OCI-LY7 (cell line): ENCODE results near the gene CA11.

Source experiments
- CTCF ChIP-seq: fragments of 200-600 bp; sonication (generic); conservative IDR thresholded peaks from 2 replicates; pipeline ENCODE4 v1.5.1; 2014; ENCODE audit warnings: mild to moderate bottlenecking, antibody characterized with exemption, low read length, moderate library complexity, mixed read lengths
- EZH2phosphoT487 ChIP-seq: fragments of 200-600 bp; sonication (generic); IDR thresholded peaks from 2 replicates; pipeline ENCODE4 v1.6.1; 2018; ENCODE audit warnings: low read depth, borderline replicate concordance, mild to moderate bottlenecking, mixed run types, antibody characterized with exemption, low read length, moderate library complexity, mixed read lengths

DNA sequence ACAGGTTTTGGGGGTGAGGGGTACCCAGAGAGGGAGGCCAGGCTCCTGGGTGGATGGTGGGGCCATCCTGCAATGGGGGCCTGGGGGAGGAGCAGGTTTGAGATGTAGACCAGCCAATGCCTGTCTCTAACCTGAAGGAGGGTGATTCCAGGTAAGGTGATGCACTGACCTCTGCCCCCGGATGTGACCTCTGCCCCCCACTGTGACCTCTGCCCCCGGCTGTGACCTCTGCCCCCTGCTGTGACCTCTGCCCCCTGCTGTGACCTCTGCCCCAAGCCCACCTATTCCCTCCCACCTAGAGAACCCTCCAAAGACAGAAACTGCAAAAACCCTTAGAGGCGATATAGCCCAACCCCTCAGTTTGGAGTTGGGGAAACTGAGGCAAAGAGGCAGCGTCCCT lies 49.8 kb downstream of the CA11 start:
- TF ChIP-seq CTCF (no peak), EZH2phosphoT487 (no peak)
